B cell (primary cell): ENCODE measurements around the gene ITGA3. TPM values are rescaled to one million over a fixed set of nuclear protein-coding genes. Genes with fewer than 3 reads are reported as not detected.

Experiments used
- ATAC-seq: fragments of 200-7000 bp; cut with Tn5 transposase; one replicate; pipeline ENCODE4 v1.10.0; 2021; ENCODE audit warnings: low read depth, mild to moderate bottlenecking, moderate number of reproducible peaks, moderate library complexity
- CTCF ChIA-PET: fragments of 350-600 bp; sonication (Branson Sonifier 250); formaldehyde crosslinking; loops from one replicate; lab custom pipeline; 2021; ENCODE audit warnings: antibody characterized with exemption, inconsistent platforms; lab: Charles Lee
- POLR2A ChIA-PET: fragments of 350-600 bp; sonication (Branson Sonifier 250); formaldehyde crosslinking; loops from one replicate; lab custom pipeline; 2021; ENCODE audit warnings: antibody characterized with exemption; lab: Charles Lee
- DNase-seq: peaks from one replicate; pipeline ENCODE4 v3.0.0; 2013
- H2AFZ ChIP-seq: 2 replicates; pipeline ENCODE4 v1.6.1; 2012; ENCODE audit warnings: mild to moderate bottlenecking, low read depth, low read length; ENCODE audit not compliant: insufficient read depth, poor library complexity, severe bottlenecking
- H3K27ac ChIP-seq, 2 donors: 1 replicate in 1 of 2; 2 replicates in 1 of 2; pipeline ENCODE4 v1.5.1; 2012 to 2013; ENCODE audit warnings: low read length in 2 of 2, mild to moderate bottlenecking in 2 of 2, moderate library complexity in 1 of 2
- H3K27me3 ChIP-seq, 4 experiments: fragments of 200-600 bp in 1 of 4; sonication (generic) in 1 of 4; replicated peaks in 1 of 4; 1 replicate in 2 of 4; 2 replicates in 2 of 4; pipeline versions ENCODE4 v1.6.1 to v1.7.0; 2013 to 2016; ENCODE audit warnings: low read length in 3 of 4, mild to moderate bottlenecking in 2 of 4, mixed read lengths in 1 of 4, moderate library complexity in 1 of 4; ENCODE audit not compliant: insufficient read depth in 4 of 4, control insufficient read depth in 3 of 4; ENCODE audit errors: control extremely low read depth in 1 of 4
- H3K36me3 ChIP-seq, 2 experiments: replicated peaks in 1 of 2; 1 replicate in 1 of 2; 2 replicates in 1 of 2; pipeline versions ENCODE4 v1.6.1 to v1.7.1; 2013; ENCODE audit warnings: low read length in 1 of 2; ENCODE audit not compliant: insufficient read depth in 2 of 2, control insufficient read depth in 1 of 2; ENCODE audit errors: control extremely low read depth in 1 of 2, extremely low read depth in 1 of 2
- H3K4me1 ChIP-seq, 2 donors: fragments of 200-600 bp in 1 of 2; sonication (generic) in 1 of 2; 1 replicate in 1 of 2; 2 replicates in 1 of 2; pipeline versions ENCODE4 v1.5.1 to v1.6.1; 2013 to 2017; ENCODE audit warnings: low read length in 2 of 2; ENCODE audit not compliant: control insufficient read depth in 2 of 2, insufficient read depth in 2 of 2
- H3K4me2 ChIP-seq: replicated peaks from 2 replicates; pipeline ENCODE3; 2012; ENCODE audit warnings: mild to moderate bottlenecking, low read depth, low read length; ENCODE audit not compliant: poor library complexity, severe bottlenecking
- H3K4me3 ChIP-seq, 5 experiments: fragments of 200-600 bp in 1 of 5; sonication (generic) in 1 of 5; 1 replicate in 3 of 5; 2 replicates in 2 of 5; pipeline versions ENCODE4 v1.5.1 to v1.7.0; 2011 to 2016; ENCODE audit warnings: low read length in 4 of 5, mild to moderate bottlenecking in 4 of 5, low read depth in 2 of 5, control low read depth in 1 of 5, moderate library complexity in 1 of 5; ENCODE audit not compliant: insufficient read depth in 1 of 5; ENCODE audit errors: control extremely low read depth in 1 of 5, extremely low read depth in 1 of 5
- H3K79me2 ChIP-seq: fragments of 200-600 bp; sonication (generic); one replicate; pipeline ENCODE4 v1.6.0; 2016; ENCODE audit warnings: low read length; ENCODE audit not compliant: control insufficient read depth, insufficient read depth
- H3K9ac ChIP-seq: fragments of 200-600 bp; sonication (generic); 2 replicates; pipeline ENCODE4 v1.6.1; 2017; ENCODE audit warnings: mild to moderate bottlenecking, low read length, moderate library complexity
- H3K9me3 ChIP-seq, 3 donors: one replicate each; pipeline versions ENCODE4 v1.6.1 to v1.7.1; 2013; ENCODE audit warnings: low read length in 2 of 3; ENCODE audit not compliant: control insufficient read depth in 2 of 3, insufficient read depth in 1 of 3; ENCODE audit errors: control extremely low read depth in 1 of 3
- H4K20me1 ChIP-seq: 2 replicates; pipeline ENCODE4 v1.6.0; 2012; ENCODE audit warnings: mild to moderate bottlenecking, low read length; ENCODE audit not compliant: insufficient read depth, control insufficient read depth, poor library complexity, severe bottlenecking
- H3K27ac Mint-ChIP-seq: one replicate; pipeline ENCODE4 v1.8.0; 2021; ENCODE audit warnings: mixed read lengths
- H3K27me3 Mint-ChIP-seq: one replicate; pipeline ENCODE4 v1.8.0; 2021; ENCODE audit warnings: mixed read lengths
- H3K4me1 Mint-ChIP-seq: one replicate; pipeline ENCODE4 v1.8.0; 2021; ENCODE audit warnings: mixed read lengths
- H3K4me3 Mint-ChIP-seq: one replicate; pipeline ENCODE4 v1.8.0; 2021; ENCODE audit warnings: mixed read lengths
- H3K9me3 Mint-ChIP-seq: one replicate; pipeline ENCODE4 v1.8.0; 2022; ENCODE audit warnings: mixed read lengths; ENCODE audit not compliant: insufficient read depth
- CTCF ChIP-seq: fragments of 200-600 bp; IDR thresholded peaks from one replicate; pipeline ENCODE4 v1.8.0; 2022; ENCODE audit warnings: antibody characterized with exemption, mild to moderate bottlenecking
- EZH2 ChIP-seq: IDR thresholded peaks from 2 replicates; pipeline ENCODE4 v1.6.1; 2012; ENCODE audit warnings: borderline replicate concordance, low read depth, mild to moderate bottlenecking, moderate library complexity, low read length; ENCODE audit not compliant: insufficient read depth, poor library complexity, severe bottlenecking
- WGBS: methylation state at CpG from one replicate; pipeline ENCODE4 v1.1.5; 2013; ENCODE audit warnings: missing lambda C conversion rate; ENCODE audit not compliant: insufficient coverage; 5-methylcytosine and 5-hydroxymethylcytosine counted together
- intact Hi-C: fragments of 100-400 bp; cut with micrococcal nuclease; formaldehyde crosslinking; loops from one replicate; pipeline ENCODE4 v1.10.0; 2022
- polyA plus RNA-seq: library from polyadenylated mRNA; depleted of rRNA; stranded (reverse); fragments of >200 nt; gene quantifications from 2 replicates; pipeline ENCODE4 v1.2.3, GENCODE V29; 2012
- total RNA-seq, 2 donors: library from RNA; stranded (reverse); fragments of 120-200 nt in 1 of 2; gene quantifications; 1 replicate in 1 of 2; 2 replicates in 1 of 2; pipeline versions ENCODE4 v1.2.3 to v1.2.4, GENCODE V29; 2013 to 2022

The ITGA3 gene
- total and polyA plus RNA-seq, 2 donors (not counting 1 experiment from before 2014, with no cell fraction given): 11.9 to 13.3 TPM

GRCh38 chr17:50063561-50064252 lies 7.8 kb downstream of the ITGA3 start:
- Histone ChIP-seq H3K79me2 (no peaks in the 10 kb centered on the region), H3K4me1 (peaks cover 0 to 6% of the 10 kb centered on the region in 2 donors), H4K20me1 (no peaks in the 10 kb centered on the region), H3K4me3 (no peak overlapping the region), H2AFZ (no peak overlapping the region), H3K9ac (no peak overlapping the region), H3K36me3 (no peaks in the 10 kb centered on the region), H3K27me3 (peaks cover 0 to 23% (median 2%) of the 10 kb centered on the region in 4 experiments), H3K27ac (no peak overlapping the region), H3K9me3 (no peaks in the 10 kb centered on the region), H3K4me2 (no peak overlapping the region)
- ATAC-seq: no peak
- no peak for DNase-seq
- Mint-ChIP-seq H3K27ac (no peak overlapping the region), H3K4me3 (no peak overlapping the region), H3K9me3 (no peaks in the 10 kb centered on the region), H3K4me1 (no peaks in the 10 kb centered on the region), H3K27me3 (peaks cover 10% of the 10 kb centered on the region)
- 99% methylated on average over 8 of the region's 8 CpGs for WGBS
- POLR2A ChIA-PET: no interaction called here
- TF ChIP-seq EZH2 (no peak), CTCF (no peak)
- CTCF ChIA-PET: no interaction called here
- intact Hi-C loops: no loop called here

- 71% methylated on average over 18 of the region's 20 CpGs for WGBS
- ATAC-seq (no peak), DNase-seq (no peak)
- Histone ChIP-seq H3K9me3 (no peaks in the 10 kb centered on the region), H3K36me3 (no peaks in the 10 kb centered on the region), H3K4me2 (no peak overlapping the region), H3K27ac (no peak overlapping the region), H4K20me1 (no peaks in the 10 kb centered on the region), H3K27me3 (peaks cover 0 to 15% (median 0%) of the 10 kb centered on the region in 4 experiments), H3K9ac (no peak overlapping the region), H3K4me1 (peaks cover 0 to 6% of the 10 kb centered on the region in 2 donors), H3K4me3 (no peak overlapping the region), H3K79me2 (no peaks in the 10 kb centered on the region), H2AFZ (no peak overlapping the region)
- no peak overlapping the region for H3K27ac Mint-ChIP-seq
- POLR2A ChIA-PET: no interaction called here
- H3K4me3 Mint-ChIP-seq: no peak overlapping the region
- peaks cover 6% of the 10 kb centered on the region for H3K27me3 Mint-ChIP-seq
- CTCF ChIA-PET: interaction anchor here (0.6 to 1.3 kb wide), 2 partner anchors 10 to 23 kb away, joined by 4 read pairs; no protein-coding TSS in a partner anchor
- H3K4me1 Mint-ChIP-seq: no peaks in the 10 kb centered on the region
- no peaks in the 10 kb centered on the region for H3K9me3 Mint-ChIP-seq
- intact Hi-C loops: no loop called here
- no peak for TF ChIP-seq CTCF
- no peak for TF ChIP-seq EZH2
Observed at GRCh38 chr17:50064253-50065001, 8.5 kb downstream of the ITGA3 start.
